Hippocampal formation (tissue), 2 donors: ENCODE measurements around the gene RMND5B.
"Not testable (repeated sequence)": the region's sequence is repeated elsewhere in the genome, so short reads cannot be mapped to it uniquely, and the experiment has no call there.

Source experiments
- DNase-seq, 2 donors: peaks; one replicate each; lab custom pipeline; 2025; lab: John Stamatoyannopoulos, UW

Gene RMND5B

GRCh38 chr5:178130576-178131445 lies at the start of gene RMND5B:
TSS of gene RMND5B (plus strand) at chr5:178131014. CDS start at chr5:178138120, 7,106 bp downstream.
- DNase-seq = peak; percentile 68 to 72

- DNase-seq = no peak
Observed at GRCh38 chr5:178081571-178082243, 49.1 kb upstream of the RMND5B start.

GRCh38 chr5:178083922-178084321 lies 46.9 kb upstream of the RMND5B start:
- no peak for DNase-seq

- no peak for DNase-seq
Observed at GRCh38 chr5:178085316-178085715, 45.5 kb upstream of the RMND5B start.

- DNase-seq = no peak
Observed at GRCh38 chr5:178086266-178086665, 44.5 kb upstream of the RMND5B start.

GRCh38 chr5:178087199-178087598 lies 43.6 kb upstream of the RMND5B start:
- DNase-seq = not testable (repeated sequence)

- DNase-seq = no peak
Observed at GRCh38 chr5:178090856-178091255, 40.0 kb upstream of the RMND5B start.

- no peak for DNase-seq
Observed at GRCh38 chr5:178093134-178093533, 37.7 kb upstream of the RMND5B start.

- no peak for DNase-seq
Observed at GRCh38 chr5:178094345-178094744, 36.5 kb upstream of the RMND5B start.

GRCh38 chr5:178098685-178099084 lies 32.1 kb upstream of the RMND5B start:
- DNase-seq = no peak

- no peak for DNase-seq
Observed at GRCh38 chr5:178103612-178104011, 27.2 kb upstream of the RMND5B start.

GRCh38 chr5:178104492-178104891 lies 26.3 kb upstream of the RMND5B start:
- no peak for DNase-seq

GRCh38 chr5:178106086-178106485 lies 24.7 kb upstream of the RMND5B start:
- no peak for DNase-seq

- DNase-seq = no peak
Observed at GRCh38 chr5:178106556-178107239, 24.1 kb upstream of the RMND5B start.

GRCh38 chr5:178107756-178108310 lies 23.0 kb upstream of the RMND5B start:
- no peak for DNase-seq

GRCh38 chr5:178108446-178108845 lies 22.4 kb upstream of the RMND5B start:
- no peak for DNase-seq

GRCh38 chr5:178108966-178109365 lies 21.8 kb upstream of the RMND5B start:
- DNase-seq = no peak

GRCh38 chr5:178110511-178110910 lies 20.3 kb upstream of the RMND5B start:
- DNase-seq = no peak

GRCh38 chr5:178111925-178112324 lies 18.9 kb upstream of the RMND5B start:
- DNase-seq = no peak

GRCh38 chr5:178112545-178112944 lies 18.3 kb upstream of the RMND5B start:
- DNase-seq = no peak

GRCh38 chr5:178113141-178113787 lies 17.6 kb upstream of the RMND5B start, which contains the start of gene N4BP3:
TSS of gene N4BP3 (plus strand) at chr5:178113532. CDS start at chr5:178119584, 6,052 bp downstream.
- DNase-seq = no peak
